Brain microvascular endothelial cell (primary cell): Measurements from ENCODE around the gene BCL6.
A peak's percentile ranks its signal among the peaks of the same experiment; 100 is the strongest.

Experiments used
- DNase-seq: peaks from one replicate; pipeline ENCODE4 v3.0.0-alpha.2; 2020
- H3K27ac ChIP-seq: fragments of 250-450 bp; sonication (Bioruptor Pico); 2 replicates; pipeline ENCODE4 v1.5.1; 2020; ENCODE audit warnings: mild to moderate bottlenecking, moderate library complexity
- H3K27me3 ChIP-seq: fragments of 250-450 bp; sonication (Bioruptor Pico); replicated peaks from 2 replicates; pipeline ENCODE4 v1.5.1; 2020; ENCODE audit warnings: mild to moderate bottlenecking
- H3K36me3 ChIP-seq: fragments of 250-450 bp; sonication (Bioruptor Pico); replicated peaks from 2 replicates; pipeline ENCODE4 v1.5.1; 2020; ENCODE audit warnings: mild to moderate bottlenecking
- H3K4me3 ChIP-seq: 2 replicates; pipeline ENCODE4 v1.5.1; 2011; ENCODE audit warnings: low read depth, mild to moderate bottlenecking, control low read depth, low read length, moderate library complexity
- in situ Hi-C: cut with HindIII; loops from 2 replicates; pipeline ENCODE4 v1.10.0; 2017; ENCODE audit warnings: low sequenced_read_pairs, low pct_ligation_motif_present
- TF ChIP-seq, protein P1 (sequence below): IDR thresholded peaks from 2 replicates; pipeline ENCODE4 v1.5.1; 2011; ENCODE audit warnings: low read depth, mild to moderate bottlenecking, moderate library complexity, low read length, control low read depth, inconsistent platforms; ENCODE audit errors: missing control alignments

Gene BCL6

DNA sequence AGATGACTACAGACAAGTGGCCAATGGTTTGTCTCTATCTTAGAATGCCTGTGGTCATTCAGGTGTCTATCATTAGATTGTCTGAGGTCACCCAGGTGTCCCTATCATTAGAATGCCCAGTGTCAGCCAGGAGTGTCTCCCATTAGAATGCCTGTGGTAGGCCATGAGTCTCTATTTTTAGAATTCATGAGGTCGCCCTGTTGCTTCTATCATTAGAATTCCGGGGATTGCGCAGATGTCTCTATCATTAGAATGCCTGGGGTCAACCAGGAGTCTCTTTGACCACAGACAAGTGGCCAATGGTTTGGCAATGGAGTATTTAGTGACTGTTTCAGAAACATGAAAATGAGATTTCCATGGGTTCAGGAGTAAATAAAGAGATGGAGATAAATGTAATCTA lies 50.5 kb downstream of the BCL6 start:
- DNase-seq = peak; percentile 72
- Histone ChIP-seq H3K27me3 (peaks cover 7% of the 10 kb centered on the region), H3K27ac (no peak overlapping the region), H3K36me3 (no peaks in the 10 kb centered on the region), H3K4me3 (no peak overlapping the region)
- TF ChIP-seq, protein P1, sequence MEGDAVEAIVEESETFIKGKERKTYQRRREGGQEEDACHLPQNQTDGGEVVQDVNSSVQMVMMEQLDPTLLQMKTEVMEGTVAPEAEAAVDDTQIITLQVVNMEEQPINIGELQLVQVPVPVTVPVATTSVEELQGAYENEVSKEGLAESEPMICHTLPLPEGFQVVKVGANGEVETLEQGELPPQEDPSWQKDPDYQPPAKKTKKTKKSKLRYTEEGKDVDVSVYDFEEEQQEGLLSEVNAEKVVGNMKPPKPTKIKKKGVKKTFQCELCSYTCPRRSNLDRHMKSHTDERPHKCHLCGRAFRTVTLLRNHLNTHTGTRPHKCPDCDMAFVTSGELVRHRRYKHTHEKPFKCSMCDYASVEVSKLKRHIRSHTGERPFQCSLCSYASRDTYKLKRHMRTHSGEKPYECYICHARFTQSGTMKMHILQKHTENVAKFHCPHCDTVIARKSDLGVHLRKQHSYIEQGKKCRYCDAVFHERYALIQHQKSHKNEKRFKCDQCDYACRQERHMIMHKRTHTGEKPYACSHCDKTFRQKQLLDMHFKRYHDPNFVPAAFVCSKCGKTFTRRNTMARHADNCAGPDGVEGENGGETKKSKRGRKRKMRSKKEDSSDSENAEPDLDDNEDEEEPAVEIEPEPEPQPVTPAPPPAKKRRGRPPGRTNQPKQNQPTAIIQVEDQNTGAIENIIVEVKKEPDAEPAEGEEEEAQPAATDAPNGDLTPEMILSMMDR = no peak
- in situ Hi-C loops = loop anchor here (25.0 kb wide), 1 partner anchor 482 kb away; no protein-coding TSS in a partner anchor

DNA sequence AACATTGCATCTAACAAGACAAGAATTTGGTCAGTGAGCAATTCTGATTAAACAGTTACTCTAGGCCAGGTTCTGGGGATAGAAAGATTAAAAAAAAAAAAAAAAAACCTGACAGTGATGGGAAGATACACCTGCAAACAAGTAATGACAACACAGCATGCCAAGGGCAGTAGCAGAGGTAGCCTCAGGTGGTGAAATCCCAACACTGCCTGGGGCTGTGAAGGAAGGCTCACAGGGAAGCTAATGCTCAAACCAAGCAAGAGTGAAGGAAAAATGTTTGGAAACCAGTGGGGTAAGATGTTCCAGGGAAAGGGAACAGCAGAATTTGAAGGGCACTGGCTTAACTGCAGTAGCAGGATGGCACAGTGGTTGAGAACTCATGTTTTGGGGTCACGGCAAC lies 51.8 kb downstream of the BCL6 start:
- Histone ChIP-seq H3K4me3 (no peak overlapping the region), H3K36me3 (no peaks in the 10 kb centered on the region), H3K27ac (no peak overlapping the region), H3K27me3 (peaks cover 11% of the 10 kb centered on the region)
- in situ Hi-C loops = loop anchor here (25.0 kb wide), 1 partner anchor 481 kb away; no protein-coding TSS in a partner anchor
- TF ChIP-seq, protein P1 = no peak
- no peak for DNase-seq

DNA sequence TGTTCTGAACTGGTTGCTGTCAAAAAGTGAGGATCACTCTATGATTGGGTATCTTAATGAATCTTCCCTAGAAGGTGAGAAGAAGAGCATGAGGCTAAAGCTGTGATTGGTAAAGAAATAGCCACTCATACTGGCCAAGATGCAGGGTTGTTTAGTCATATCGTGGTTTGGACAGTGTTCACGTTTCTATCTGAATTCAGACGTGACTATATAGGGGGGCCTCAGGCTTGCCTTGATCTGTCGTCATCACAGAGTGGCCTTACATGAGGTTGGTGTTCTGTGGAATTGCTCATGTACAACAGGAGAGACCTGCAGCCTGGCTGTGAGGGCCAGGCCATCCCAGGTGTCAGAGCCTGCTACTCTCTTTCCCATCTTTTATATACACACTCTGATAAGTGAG lies 55.3 kb downstream of the BCL6 start:
- TF ChIP-seq, protein P1 = no peak
- Histone ChIP-seq H3K36me3 (no peaks in the 10 kb centered on the region), H3K27me3 (peaks cover 11% of the 10 kb centered on the region), H3K4me3 (no peak overlapping the region), H3K27ac (no peak overlapping the region)
- in situ Hi-C loops = loop anchor here (25.0 kb wide), 1 partner anchor 478 kb away; no protein-coding TSS in a partner anchor
- peak; percentile 64 for DNase-seq

DNA sequence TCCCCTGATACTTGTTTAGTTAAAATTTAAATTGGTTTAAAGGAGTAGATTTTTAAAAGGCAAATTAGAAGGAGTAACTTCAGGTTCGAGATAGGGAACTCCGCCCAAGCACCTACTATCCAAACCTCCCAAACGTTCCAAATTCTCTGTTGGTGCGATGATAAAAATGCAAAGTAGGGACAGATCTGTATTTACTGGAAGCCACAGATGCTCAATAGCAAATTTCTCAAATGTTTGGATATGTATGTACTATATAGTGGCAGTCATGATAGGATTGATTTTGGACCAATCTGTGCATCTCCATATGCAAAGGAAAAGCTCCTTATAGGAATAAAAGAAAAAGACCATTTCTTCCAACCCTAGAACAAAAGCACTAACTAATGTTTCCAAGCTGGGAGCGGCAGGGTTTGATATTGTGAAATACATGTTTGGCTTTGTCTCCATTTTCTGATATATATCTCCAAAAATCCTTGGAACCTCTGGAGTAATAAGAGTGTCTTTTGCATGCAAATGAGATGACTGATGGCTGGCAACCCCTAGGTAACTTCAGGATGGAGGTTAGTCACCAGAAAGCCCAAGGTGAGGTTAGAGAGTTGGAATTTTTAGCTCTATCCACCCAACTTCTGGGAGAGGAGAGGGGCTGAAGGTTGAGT lies 58.5 kb downstream of the BCL6 start:
- TF ChIP-seq, protein P1 = no peak
- Histone ChIP-seq H3K36me3 (no peaks in the 10 kb centered on the region), H3K27ac (no peak overlapping the region), H3K27me3 (peaks cover 11% of the 10 kb centered on the region), H3K4me3 (no peak overlapping the region)
- in situ Hi-C loops = loop anchor here (25.0 kb wide), 1 partner anchor 474 kb away; no protein-coding TSS in a partner anchor
- no peak for DNase-seq

DNA sequence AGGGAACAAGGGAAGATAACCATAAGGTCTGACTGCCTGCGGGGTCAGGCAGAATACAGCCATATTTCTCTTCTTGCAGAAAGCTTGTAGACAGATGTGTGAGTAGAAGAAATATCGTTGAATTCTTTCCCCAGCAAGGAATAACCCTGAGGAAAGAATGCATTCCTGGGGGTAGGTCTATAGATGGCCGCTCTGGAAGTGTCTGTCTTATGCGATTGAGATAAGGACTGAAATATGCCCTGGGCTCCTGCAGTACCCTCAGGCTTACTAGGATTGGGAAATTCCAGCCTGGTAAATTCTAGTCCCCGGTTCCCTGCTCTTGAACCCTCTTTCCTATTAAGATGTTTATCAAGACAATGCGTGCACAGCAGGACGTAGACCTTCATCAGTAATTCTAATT lies 59.3 kb downstream of the BCL6 start:
- in situ Hi-C loops = loop anchor here (25.0 kb wide), 1 partner anchor 474 kb away; no protein-coding TSS in a partner anchor
- TF ChIP-seq, protein P1 = no peak
- no peak for DNase-seq

DNA sequence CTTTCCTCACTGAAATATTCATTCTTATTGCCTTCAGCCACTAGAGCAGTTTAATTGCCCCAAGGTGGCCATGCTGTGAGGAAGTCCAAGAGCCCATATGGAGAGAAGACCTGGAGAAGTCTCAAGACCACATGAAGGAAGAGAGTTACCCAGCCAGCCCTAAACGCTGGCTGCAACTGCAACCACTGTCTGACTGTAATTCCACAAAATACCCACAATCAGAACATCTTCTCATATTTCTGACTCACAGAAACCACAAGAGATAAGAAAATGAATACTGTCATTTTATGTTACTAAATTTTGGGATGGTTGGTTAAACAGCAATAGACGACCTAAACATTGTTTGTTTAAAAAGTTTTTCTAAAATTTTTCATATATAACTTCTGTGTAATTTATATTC lies 60.4 kb downstream of the BCL6 start:
- peak; percentile 67 for DNase-seq

More for the DNA sequence above, 59.3 kb downstream of the BCL6 start:
- Histone ChIP-seq H3K36me3 (no peaks in the 10 kb centered on the region), H3K4me3 (no peak overlapping the region), H3K27ac (no peak overlapping the region), H3K27me3 (peaks cover 13% of the 10 kb centered on the region)

More for the DNA sequence above, 60.4 kb downstream of the BCL6 start:
- in situ Hi-C loops = loop anchor here (25.0 kb wide), 1 partner anchor 473 kb away; no protein-coding TSS in a partner anchor
- H3K27ac ChIP-seq = no peak overlapping the region
- TF ChIP-seq, protein P1 = no peak
- H3K36me3 ChIP-seq = no peaks in the 10 kb centered on the region
- H3K4me3 ChIP-seq = no peak overlapping the region
- peaks cover 13% of the 10 kb centered on the region for H3K27me3 ChIP-seq
